ENCODE data around the gene TAS2R5.

DNA sequence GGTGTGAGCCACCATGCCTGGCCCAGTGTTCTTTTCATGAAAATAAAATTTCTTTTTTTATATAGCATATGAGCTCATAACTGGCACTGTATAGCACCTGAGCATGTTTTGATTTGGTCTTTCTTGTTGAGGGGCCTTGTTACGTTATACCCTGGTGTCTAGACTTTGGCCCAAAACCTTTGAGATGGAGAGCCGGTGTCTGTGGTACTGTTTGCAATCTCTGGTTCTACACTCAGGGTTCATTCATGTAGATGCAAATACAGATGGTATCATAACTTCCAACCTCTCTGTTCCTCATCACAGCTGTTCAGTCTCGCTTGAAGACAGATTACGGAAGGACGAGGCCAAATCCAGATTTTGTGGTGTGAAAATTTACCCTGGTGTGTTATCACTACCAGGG, at the start of gene TAS2R5:
- no peak for TF ChIP-seq POLR2A (IDR thresholded peaks at IDR 0.05; ENCODE audit: low read depth, low read length)
- TF ChIP-seq POLR2AphosphoS5 (IDR thresholded peaks at IDR 0.05; ENCODE audit: low read depth, low read length) = no peak
